Astrocyte of the hippocampus (primary cell): Measurements from ENCODE around the gene SLC18A3.

ENCODE experiments used
- DNase-seq: peaks from one replicate; pipeline ENCODE4 v3.0.0; 2011; ENCODE audit warnings: low read depth, low spot score

The SLC18A3 gene

GRCh38 chr10:49610114-49610457, at the start of gene SLC18A3:
SLC18A3 (plus strand) TSS chr10:49610310; CDS start chr10:49610741, 431 bp downstream.
- DNase-seq, result no peak

GRCh38 chr10:49560526-49560925, 49.6 kb upstream of the SLC18A3 start:
- no peak for DNase-seq

GRCh38 chr10:49562893-49563292, 47.2 kb upstream of the SLC18A3 start:
- DNase-seq, result peak; percentile 53

GRCh38 chr10:49564461-49565009, 45.6 kb upstream of the SLC18A3 start:
- DNase-seq, result peak; percentile 28

- no peak for DNase-seq
Measured at GRCh38 chr10:49567810-49568209, 42.3 kb upstream of the SLC18A3 start.

GRCh38 chr10:49568235-49568634, 41.9 kb upstream of the SLC18A3 start:
- peak; percentile 18 for DNase-seq

GRCh38 chr10:49569031-49569631, 41.0 kb upstream of the SLC18A3 start:
- DNase-seq, result peak; percentile 15

GRCh38 chr10:49571388-49571787, 38.7 kb upstream of the SLC18A3 start:
- DNase-seq, result no peak

GRCh38 chr10:49572594-49573114, 37.5 kb upstream of the SLC18A3 start:
- no peak for DNase-seq

- no peak for DNase-seq
Measured at GRCh38 chr10:49575489-49576072, 34.5 kb upstream of the SLC18A3 start.

- DNase-seq, result no peak
Measured at GRCh38 chr10:49577182-49577925, 32.8 kb upstream of the SLC18A3 start.

GRCh38 chr10:49578392-49578791, 31.7 kb upstream of the SLC18A3 start:
- no peak for DNase-seq

- DNase-seq, result peak; percentile 29
Measured at GRCh38 chr10:49579621-49580020, 30.5 kb upstream of the SLC18A3 start.

GRCh38 chr10:49585387-49585786, 24.7 kb upstream of the SLC18A3 start:
- peak; percentile 44 for DNase-seq

GRCh38 chr10:49587981-49588380, 22.1 kb upstream of the SLC18A3 start:
- no peak for DNase-seq

GRCh38 chr10:49592726-49593563, 17.2 kb upstream of the SLC18A3 start:
- peak; percentile 77 for DNase-seq

- DNase-seq, result no peak
Measured at GRCh38 chr10:49593564-49593875, 16.6 kb upstream of the SLC18A3 start.

GRCh38 chr10:49593998-49594397, 16.1 kb upstream of the SLC18A3 start:
- DNase-seq, result no peak

GRCh38 chr10:49594594-49594993, 15.5 kb upstream of the SLC18A3 start:
- peak; percentile 76 for DNase-seq

- DNase-seq, result no peak
Measured at GRCh38 chr10:49595003-49595712, 15.0 kb upstream of the SLC18A3 start.
